Heart left ventricle (tissue), 16 donors: ENCODE data around the gene ESPNL. TPM values are rescaled to one million over a fixed set of nuclear protein-coding genes. Genes with fewer than 3 reads are reported as not detected.

Source experiments
- ATAC-seq, 4 donors: fragments of 200-7000 bp; cut with Tn5 transposase; one replicate each; pipeline ENCODE4 v1.9.1; 2020 to 2022; ENCODE audit warnings: moderate library complexity in 4 of 4, mild to moderate bottlenecking in 3 of 4, moderate number of reproducible peaks in 1 of 4
- DNase-seq, 5 donors: peaks; one replicate each; pipeline ENCODE4 v3.0.0-alpha.2; 2020
- H3K27ac ChIP-seq, 12 donors: fragments of 200-600 bp; sonication (generic) in 4 of 12; one replicate each; pipeline versions ENCODE4 v1.5.0 to v1.8.0; 2016 to 2022; ENCODE audit warnings: mild to moderate bottlenecking in 2 of 12
- H3K27me3 ChIP-seq, 9 donors: fragments of 200-600 bp; sonication (generic) in 2 of 9; one replicate each; pipeline versions ENCODE4 v1.5.1 to v1.8.0; 2016 to 2022; ENCODE audit warnings: mild to moderate bottlenecking in 3 of 9
- H3K36me3 ChIP-seq, 9 donors: fragments of 200-600 bp; sonication (generic) in 2 of 9; one replicate each; pipeline versions ENCODE4 v1.5.0 to v1.8.0; 2018 to 2022; ENCODE audit warnings: mild to moderate bottlenecking in 2 of 9
- H3K4me1 ChIP-seq, 12 donors: fragments of 200-600 bp; sonication (generic) in 4 of 12; one replicate each; pipeline versions ENCODE4 v1.5.0 to v1.8.0; 2016 to 2022; ENCODE audit warnings: mild to moderate bottlenecking in 3 of 12
- H3K4me3 ChIP-seq, 12 donors: fragments of 200-600 bp; sonication (generic) in 4 of 12; one replicate each; pipeline versions ENCODE4 v1.5.0 to v1.8.0; 2017 to 2022; ENCODE audit warnings: mild to moderate bottlenecking in 9 of 12, moderate library complexity in 4 of 12
- H3K9me3 ChIP-seq, 12 donors: fragments of 200-600 bp; sonication (generic) in 4 of 12; one replicate each; pipeline versions ENCODE4 v1.5.0 to v1.8.0; 2016 to 2022; ENCODE audit warnings: mild to moderate bottlenecking in 1 of 12
- CTCF ChIP-seq, 12 donors: fragments of 200-600 bp; sonication (generic) in 4 of 12; IDR thresholded peaks; one replicate each; pipeline versions ENCODE4 v1.5.0 to v1.8.0; 2018 to 2022; ENCODE audit warnings: antibody characterized with exemption in 12 of 12, mild to moderate bottlenecking in 5 of 12
- POLR2A ChIP-seq, 2 donors: fragments of 450-650 bp; IDR thresholded peaks; one replicate each; pipeline ENCODE4 v1.6.1; 2017; ENCODE audit warnings: antibody characterized with exemption in 2 of 2, mild to moderate bottlenecking in 2 of 2, moderate library complexity in 2 of 2
- WGBS, 4 donors: extraction: QIAGEN DNeasy Blood & Tissue Kit in 2 of 4; methylation state at CpG; one replicate each; pipeline versions ENCODE4 v1.1.5 to v1.1.7; 2013 to 2018; 5-methylcytosine and 5-hydroxymethylcytosine counted together
- intact Hi-C, 10 donors: fragments of 100-400 bp; cut with DNase I; formaldehyde crosslinking; loops; one replicate each; pipeline versions ENCODE4 v1.11.1 to v1.14.2; 2022
- polyA plus RNA-seq, 2 donors: library from polyadenylated mRNA; stranded (reverse); fragments of 200-250 nt; gene quantifications; one replicate each; pipeline ENCODE4 v1.2.3, GENCODE V29; 2013
- total RNA-seq, 9 donors: library from RNA; depleted of rRNA in 2 of 9; stranded (reverse); fragments of >200 nt in 2 of 9; fragmentation: NEBNext Ultra II Directional in 3 of 9; extraction: Animal tissue kit (Norgen Biotek cat#: 25700) in 3 of 9; gene quantifications; one replicate each; pipeline versions ENCODE4 v1.1.0 to v1.2.4, GENCODE V29; 2016 to 2023
- donor health status: ischemic (EF 13 %, LVEDD 7.1; RV severe dilation, severe dysfunction).
- donor health status: healthy with polysubstance abuse.
- donor health status: DM: no; HTN: yes; CAD: no.
- donor health status: DM: no; HTN: no; CAD: no.
- donor health status: ischemic (EF 25% LVEDD 6.9; RV normal size, moderate dysfunction).
- donor health status: ischemic (EF 25% LVEDD 5.7; RV mildly dilated, moderate dysfunction).
- donor health status: healthy.
- donor health status: DM: yes; HTN: yes; CAD: no.
- donor health status: ischemic (EF 35%, LVEDD 5.7; RV mildly dilated, moderate dysfunction).
- donor health status: nonischemic (EF 11% LVEDD 7.7; RV severe dilation, severe dysfunction).
- donor health status: DM: yes; HTN: yes; CAD: no.
- donor health status: PGD.
- donor health status: ischemic (EF 29% LVEDD 5.4; RV normal size, mild dysfunction).
- donor health status: nonischemic (EF 23%, LVEDD 6.1; RV moderate dilation, normal function).

ESPNL gene
- total and polyA plus RNA-seq, 11 donors = 0.05 to 1.2 (median 0.27) TPM; not detected in 2

DNA sequence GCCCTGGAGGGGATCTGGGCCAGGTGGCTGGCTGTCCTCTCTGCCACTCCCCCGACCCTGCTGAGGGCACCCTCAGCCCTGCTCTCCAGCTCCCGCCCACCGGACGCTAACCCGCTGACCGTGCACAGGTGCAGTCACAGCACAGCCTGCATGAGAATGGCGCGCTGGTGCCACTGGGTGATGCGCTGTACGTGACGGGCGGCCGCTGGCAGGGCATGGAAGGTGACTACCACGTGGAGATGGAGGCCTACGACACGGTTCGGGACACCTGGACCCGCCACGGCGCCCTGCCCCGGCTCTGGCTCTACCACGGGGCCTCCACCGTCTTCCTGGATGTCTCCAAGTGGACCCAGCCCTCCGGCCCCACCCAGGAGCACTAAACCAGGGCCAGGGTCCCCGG lies 50.5 kb downstream of the ESPNL start:
- Histone ChIP-seq H3K9me3 (no peaks in the 10 kb centered on the region), H3K36me3 (peaks cover 0 to 13% (median 0%) of the 10 kb centered on the region in 9 donors), H3K27ac (no peak overlapping the region), H3K4me1 (peaks cover 0 to 6% (median 0%) of the 10 kb centered on the region in 12 donors), H3K27me3 (no peaks in the 10 kb centered on the region), H3K4me3 (no peak overlapping the region)
- DNase-seq (no peak), ATAC-seq (peak in 1 of 4 donors; percentile 2)
- 90 to 93% (median 92%) methylated on average over 25 of the region's 25 CpGs; no CpG with 5 or more reads in 1 of the 4 donors for WGBS, 4 donors
- TF ChIP-seq POLR2A (IDR thresholded peaks at IDR 0.05) (no peak), CTCF (IDR thresholded peaks at IDR 0.05) (no peak)
- intact Hi-C loops = loop anchor here in 1 of 10 donors (10.0 kb wide), 1 partner anchor 104 kb away; no protein-coding TSS in a partner anchor

DNA sequence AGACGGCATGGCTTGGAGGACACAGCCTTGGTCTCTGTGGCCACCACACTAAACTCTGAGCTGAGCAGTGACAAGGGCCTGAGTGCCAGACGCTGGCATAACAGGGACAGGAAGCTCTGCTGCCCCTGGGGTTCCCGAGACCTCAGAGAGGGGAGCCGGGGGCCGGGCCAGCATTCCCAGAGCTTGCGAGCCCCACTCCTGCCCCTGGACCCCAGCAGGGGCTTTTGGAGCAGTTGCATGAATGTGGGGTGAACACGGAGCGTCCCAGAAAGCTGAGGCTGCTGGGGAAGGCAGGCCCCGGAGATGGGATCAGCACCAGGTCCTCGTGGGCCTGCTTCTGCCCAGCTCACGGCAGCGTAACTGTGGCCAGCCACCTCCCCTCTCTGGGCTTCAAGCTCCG lies 51.1 kb downstream of the ESPNL start:
- peaks cover 0 to 9% (median 0%) of the 10 kb centered on the region in 9 donors for H3K36me3 ChIP-seq
- ATAC-seq (no peak), DNase-seq (no peak)
- H3K9me3 ChIP-seq = no peaks in the 10 kb centered on the region
- H3K4me1 ChIP-seq = peaks cover 0 to 7% (median 0%) of the 10 kb centered on the region in 12 donors
- intact Hi-C loops = loop anchor here in 1 of 10 donors (10.0 kb wide), 1 partner anchor 104 kb away; no protein-coding TSS in a partner anchor
- no peak overlapping the region for H3K27ac ChIP-seq
- no peaks in the 10 kb centered on the region for H3K27me3 ChIP-seq
- TF ChIP-seq CTCF (IDR thresholded peaks at IDR 0.05) = no peak
- no peak for TF ChIP-seq POLR2A (IDR thresholded peaks at IDR 0.05)
- 82 to 88% (median 83%) methylated on average over 8 to 13 of the region's 13 CpGs for WGBS, 4 donors
- no peak overlapping the region for H3K4me3 ChIP-seq

- Histone ChIP-seq H3K36me3 (peaks cover 0 to 9% (median 0%) of the 10 kb centered on the region in 9 donors), H3K4me1 (peaks cover 0 to 7% (median 0%) of the 10 kb centered on the region in 12 donors), H3K27ac (no peak overlapping the region), H3K9me3 (no peaks in the 10 kb centered on the region), H3K4me3 (no peak overlapping the region), H3K27me3 (no peaks in the 10 kb centered on the region)
- TF ChIP-seq POLR2A (IDR thresholded peaks at IDR 0.05) = no peak
- no peak for TF ChIP-seq CTCF (IDR thresholded peaks at IDR 0.05)
- no peak for ATAC-seq
- intact Hi-C loops = loop anchor here in 1 of 10 donors (10.0 kb wide), 1 partner anchor 103 kb away; no protein-coding TSS in a partner anchor
- DNase-seq = no peak
- WGBS, 4 donors = 77 to 82% (median 80%) methylated on average over 10 to 16 of the region's 16 CpGs
Observed at GRCh38 chr2:238151628-238152235, 51.6 kb downstream of the ESPNL start.

DNA sequence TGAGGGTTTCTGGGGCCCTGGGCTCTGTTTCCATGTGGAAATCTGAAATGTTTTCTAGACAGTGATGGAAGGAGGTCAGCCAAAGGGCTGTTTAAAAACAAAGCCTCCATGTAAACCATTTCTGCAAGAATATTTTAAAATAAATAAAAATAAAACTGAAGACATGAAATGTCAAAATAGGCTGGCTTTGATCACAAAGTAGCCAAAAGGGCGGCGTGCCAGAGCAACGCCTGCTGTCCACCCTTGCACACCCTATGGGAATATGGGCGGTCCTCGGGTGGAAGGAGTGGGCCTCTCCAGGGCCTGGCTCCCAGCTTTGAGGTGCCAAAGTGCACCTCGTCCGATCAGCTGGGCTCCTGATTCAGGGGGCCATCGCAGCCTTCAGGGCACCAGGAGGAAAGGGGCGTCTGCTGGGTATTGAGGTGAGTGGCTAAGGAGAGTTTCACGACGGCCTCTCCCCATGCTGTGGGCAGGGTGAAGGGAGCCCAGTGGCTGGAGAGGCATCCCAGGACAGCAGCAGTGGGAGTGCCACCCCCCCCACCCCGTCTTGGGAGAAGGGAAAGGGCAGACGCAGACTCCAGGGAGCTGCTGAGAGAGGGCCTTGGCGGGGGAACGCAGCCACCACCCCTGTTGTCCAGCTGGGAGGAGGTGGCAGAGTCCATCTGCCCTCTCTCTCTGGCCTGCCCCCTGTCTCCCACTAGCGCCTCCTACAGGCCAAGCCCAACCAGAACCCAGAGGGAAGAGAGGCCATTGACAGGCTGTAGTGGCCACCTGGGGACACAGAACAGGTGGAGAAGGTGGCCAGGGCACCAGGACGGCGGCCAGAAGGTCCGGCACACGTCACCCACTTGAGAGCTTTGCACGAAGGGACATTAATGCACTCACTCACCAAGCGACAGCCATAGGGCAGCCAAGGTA lies 52.9 kb downstream of the ESPNL start:
- ATAC-seq (no peak), DNase-seq (peak in 1 of 5 donors; percentile 11)
- Histone ChIP-seq H3K9me3 (no peaks in the 10 kb centered on the region), H3K27ac (no peak overlapping the region), H3K36me3 (peaks cover 0 to 9% (median 0%) of the 10 kb centered on the region in 9 donors), H3K27me3 (peaks cover 0 to 4% (median 0%) of the 10 kb centered on the region in 9 donors), H3K4me3 (no peak overlapping the region), H3K4me1 (peaks cover 0 to 7% (median 0%) of the 10 kb centered on the region in 12 donors)
- TF ChIP-seq CTCF (IDR thresholded peaks at IDR 0.05) (peak in 5 of 12 donors; percentile 10 to 21 (median 14)), POLR2A (IDR thresholded peaks at IDR 0.05) (no peak)
- intact Hi-C loops = loop anchor here in 1 of 10 donors (10.0 kb wide), 1 partner anchor 102 kb away; no protein-coding TSS in a partner anchor
- WGBS, 4 donors = 76 to 83% (median 80%) methylated on average over 18 to 22 of the region's 22 CpGs
